BE2C (cell line): Measurements from ENCODE around the gene PIGZ.

Experiments
- DNase-seq: peaks from one replicate; pipeline ENCODE4 v3.0.0-alpha.2; 2020
- H3K27me3 ChIP-seq: fragments of 250-450 bp; sonication (Bioruptor Pico); 2 replicates; pipeline ENCODE4 v1.5.1; 2020; ENCODE audit warnings: mild to moderate bottlenecking
- H3K36me3 ChIP-seq: fragments of 250-450 bp; sonication (Bioruptor Pico); 2 replicates; pipeline ENCODE4 v1.5.1; 2020; ENCODE audit warnings: mild to moderate bottlenecking
- H3K4me1 ChIP-seq: fragments of 250-450 bp; sonication (Bioruptor Pico); 2 replicates; pipeline ENCODE4 v1.5.1; 2020
- H3K4me3 ChIP-seq: 2 replicates; pipeline ENCODE4 v1.5.1; 2011; ENCODE audit warnings: low read depth, low read length
- H3K9me3 ChIP-seq: fragments of 250-450 bp; sonication (Bioruptor Pico); 2 replicates; pipeline ENCODE4 v1.5.1; 2020
- TF ChIP-seq, protein P1 (sequence below): IDR thresholded peaks from 2 replicates; pipeline ENCODE4 v1.5.1; 2012; ENCODE audit warnings: mild to moderate bottlenecking, low read depth, low read length

PIGZ gene

DNA sequence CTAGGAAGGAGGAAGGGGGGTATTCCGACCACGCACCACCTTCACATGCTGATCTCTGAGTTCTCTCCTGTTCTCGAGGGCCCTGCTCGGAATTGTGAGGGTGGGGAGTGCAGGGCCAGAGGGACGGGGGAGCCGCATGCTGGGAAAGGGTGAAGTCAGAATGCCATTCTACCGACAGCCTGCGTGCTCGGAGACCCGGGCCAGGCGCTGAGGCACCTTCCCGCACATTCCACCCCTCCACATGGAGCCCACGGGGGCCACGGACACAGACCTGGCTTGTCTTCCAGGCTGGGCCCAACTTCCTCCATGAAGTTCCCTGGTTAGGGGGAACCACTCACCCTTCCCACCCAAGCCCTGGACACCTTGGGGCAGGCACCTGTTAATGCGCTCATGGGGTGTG lies 28.7 kb upstream of the PIGZ start:
- Histone ChIP-seq H3K4me1 (no peaks in the 10 kb centered on the region), H3K27me3 (no peaks in the 10 kb centered on the region), H3K36me3 (no peaks in the 10 kb centered on the region), H3K4me3 (no peak overlapping the region), H3K9me3 (no peaks in the 10 kb centered on the region)
- TF ChIP-seq, protein P1, sequence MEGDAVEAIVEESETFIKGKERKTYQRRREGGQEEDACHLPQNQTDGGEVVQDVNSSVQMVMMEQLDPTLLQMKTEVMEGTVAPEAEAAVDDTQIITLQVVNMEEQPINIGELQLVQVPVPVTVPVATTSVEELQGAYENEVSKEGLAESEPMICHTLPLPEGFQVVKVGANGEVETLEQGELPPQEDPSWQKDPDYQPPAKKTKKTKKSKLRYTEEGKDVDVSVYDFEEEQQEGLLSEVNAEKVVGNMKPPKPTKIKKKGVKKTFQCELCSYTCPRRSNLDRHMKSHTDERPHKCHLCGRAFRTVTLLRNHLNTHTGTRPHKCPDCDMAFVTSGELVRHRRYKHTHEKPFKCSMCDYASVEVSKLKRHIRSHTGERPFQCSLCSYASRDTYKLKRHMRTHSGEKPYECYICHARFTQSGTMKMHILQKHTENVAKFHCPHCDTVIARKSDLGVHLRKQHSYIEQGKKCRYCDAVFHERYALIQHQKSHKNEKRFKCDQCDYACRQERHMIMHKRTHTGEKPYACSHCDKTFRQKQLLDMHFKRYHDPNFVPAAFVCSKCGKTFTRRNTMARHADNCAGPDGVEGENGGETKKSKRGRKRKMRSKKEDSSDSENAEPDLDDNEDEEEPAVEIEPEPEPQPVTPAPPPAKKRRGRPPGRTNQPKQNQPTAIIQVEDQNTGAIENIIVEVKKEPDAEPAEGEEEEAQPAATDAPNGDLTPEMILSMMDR: no peak
- DNase-seq: no peak

DNA sequence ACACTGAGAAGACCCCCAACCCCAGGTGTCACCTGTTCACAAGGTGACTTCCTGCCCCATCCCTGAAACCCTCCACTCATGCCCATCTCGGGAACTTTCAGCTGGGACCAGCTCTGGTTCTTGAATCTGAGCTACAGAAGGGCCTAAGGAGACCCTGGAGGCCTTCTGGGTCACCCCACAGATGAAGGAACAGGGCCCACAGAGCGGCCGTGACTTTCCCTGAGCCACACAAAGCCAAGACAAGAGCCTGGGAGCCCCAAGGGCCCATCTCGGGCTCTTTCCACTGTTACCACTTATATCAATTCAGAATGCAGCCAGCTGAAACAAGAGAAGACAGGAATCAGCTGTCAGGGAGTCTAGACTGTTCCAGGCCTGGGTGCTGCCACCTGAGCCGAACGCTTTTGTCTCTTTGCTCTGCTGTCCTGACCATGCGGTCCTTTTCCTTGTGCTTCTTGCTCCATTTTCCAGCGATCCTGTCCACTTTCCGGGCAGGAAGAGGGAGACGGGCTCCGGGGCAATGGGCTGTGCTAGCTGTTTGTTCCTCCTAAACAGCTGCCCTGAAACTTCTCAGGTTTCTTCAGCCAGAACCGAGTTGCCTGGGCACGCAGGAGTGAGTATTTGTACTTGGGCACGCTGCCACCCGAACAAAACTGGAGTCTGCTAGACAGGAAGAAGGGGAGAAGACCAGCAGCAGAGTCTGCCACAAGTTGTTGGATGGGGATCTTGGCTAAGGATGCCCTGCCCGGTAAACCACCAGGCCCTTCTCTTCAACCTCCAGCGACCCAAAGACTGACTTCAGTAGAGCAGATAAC lies 28.0 kb upstream of the PIGZ start:
- H3K4me3 ChIP-seq: no peak overlapping the region
- H3K9me3 ChIP-seq: no peaks in the 10 kb centered on the region
- H3K4me1 ChIP-seq: no peaks in the 10 kb centered on the region
- no peak for DNase-seq
- no peaks in the 10 kb centered on the region for H3K36me3 ChIP-seq
- no peaks in the 10 kb centered on the region for H3K27me3 ChIP-seq
- TF ChIP-seq, protein P1: no peak

DNA sequence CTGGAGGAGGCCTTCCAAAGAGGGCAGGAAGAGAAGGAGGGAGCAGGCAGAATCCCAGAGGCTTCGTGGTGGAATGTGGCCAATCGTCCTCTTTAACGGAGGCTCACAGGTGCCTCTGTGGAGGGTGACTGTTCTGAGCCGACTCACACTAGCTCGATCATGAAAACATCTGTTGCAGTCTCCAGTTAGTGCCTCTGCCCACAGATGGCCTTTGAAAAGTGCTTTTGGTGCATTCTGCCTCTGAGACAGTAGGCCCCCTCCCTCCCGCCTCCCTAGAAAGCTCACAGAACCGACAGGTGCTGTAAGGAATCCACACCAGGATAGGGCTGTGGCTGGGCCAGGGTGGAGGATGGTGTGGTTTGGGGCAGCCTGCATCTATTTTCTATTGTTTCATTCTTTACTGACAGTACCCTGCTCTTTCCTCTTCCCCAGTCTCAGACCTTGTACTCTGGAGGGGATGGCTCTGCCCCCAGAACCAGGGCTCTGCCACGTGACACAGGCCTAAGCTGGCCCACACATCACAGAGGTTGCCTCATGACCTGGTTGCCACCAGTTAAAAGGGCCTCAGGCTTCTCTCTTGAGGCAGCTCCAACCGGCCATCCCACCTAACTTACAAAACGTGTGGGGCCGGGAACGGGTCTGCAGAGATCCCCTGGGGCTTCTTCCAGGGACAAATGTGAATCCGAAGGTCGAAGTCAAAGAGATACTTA lies 27.2 kb upstream of the PIGZ start:
- no peaks in the 10 kb centered on the region for H3K4me1 ChIP-seq
- DNase-seq: no peak
- no peaks in the 10 kb centered on the region for H3K36me3 ChIP-seq

DNA sequence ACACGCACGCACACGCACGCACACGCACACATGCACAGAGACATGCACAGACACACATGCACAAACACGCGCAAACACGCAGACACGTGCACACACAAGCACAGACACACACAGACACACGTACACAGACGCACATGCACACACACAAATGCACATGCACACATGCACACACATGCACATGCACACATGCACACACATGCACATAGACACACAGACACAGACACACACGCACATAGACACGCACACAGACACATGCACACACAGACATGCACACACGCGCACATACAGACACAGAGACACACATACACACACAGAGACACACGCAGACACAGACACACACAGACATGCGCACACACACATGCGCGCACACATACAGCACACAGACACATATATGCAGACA lies 26.4 kb upstream of the PIGZ start:
- DNase-seq: no peak
- Histone ChIP-seq H3K27me3 (no peaks in the 10 kb centered on the region), H3K4me1 (no peaks in the 10 kb centered on the region), H3K4me3 (no peak overlapping the region), H3K9me3 (no peaks in the 10 kb centered on the region), H3K36me3 (no peaks in the 10 kb centered on the region)
- TF ChIP-seq, protein P1: no peak

More for the DNA sequence above, 27.2 kb upstream of the PIGZ start:
- H3K27me3 ChIP-seq: no peaks in the 10 kb centered on the region
- TF ChIP-seq, protein P1: no peak
- no peak overlapping the region for H3K4me3 ChIP-seq
- H3K9me3 ChIP-seq: no peaks in the 10 kb centered on the region

DNA sequence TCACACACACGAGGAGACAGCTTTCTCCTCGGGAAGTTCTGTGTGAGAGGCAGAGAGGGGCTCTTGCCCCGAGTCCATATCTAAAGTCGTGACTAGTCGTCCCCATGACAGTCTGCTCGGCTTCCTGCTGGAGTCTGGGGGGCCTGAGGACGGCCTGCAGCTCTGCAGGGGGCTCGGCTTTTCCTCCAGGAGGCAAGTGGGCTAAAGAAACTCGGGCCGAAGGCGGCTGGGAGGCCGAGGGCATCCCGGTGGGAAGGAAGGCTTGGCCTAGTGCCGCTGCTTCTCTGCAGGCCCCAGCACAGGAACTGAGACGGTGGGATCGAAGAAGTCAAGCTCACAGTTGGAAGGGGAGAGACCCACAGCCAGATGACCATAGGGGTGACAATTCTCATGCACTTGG lies 25.4 kb upstream of the PIGZ start:
- Histone ChIP-seq H3K36me3 (no peaks in the 10 kb centered on the region), H3K4me3 (no peak overlapping the region), H3K27me3 (no peaks in the 10 kb centered on the region), H3K9me3 (no peaks in the 10 kb centered on the region), H3K4me1 (no peaks in the 10 kb centered on the region)
- TF ChIP-seq, protein P1: no peak
- no peak for DNase-seq

DNA sequence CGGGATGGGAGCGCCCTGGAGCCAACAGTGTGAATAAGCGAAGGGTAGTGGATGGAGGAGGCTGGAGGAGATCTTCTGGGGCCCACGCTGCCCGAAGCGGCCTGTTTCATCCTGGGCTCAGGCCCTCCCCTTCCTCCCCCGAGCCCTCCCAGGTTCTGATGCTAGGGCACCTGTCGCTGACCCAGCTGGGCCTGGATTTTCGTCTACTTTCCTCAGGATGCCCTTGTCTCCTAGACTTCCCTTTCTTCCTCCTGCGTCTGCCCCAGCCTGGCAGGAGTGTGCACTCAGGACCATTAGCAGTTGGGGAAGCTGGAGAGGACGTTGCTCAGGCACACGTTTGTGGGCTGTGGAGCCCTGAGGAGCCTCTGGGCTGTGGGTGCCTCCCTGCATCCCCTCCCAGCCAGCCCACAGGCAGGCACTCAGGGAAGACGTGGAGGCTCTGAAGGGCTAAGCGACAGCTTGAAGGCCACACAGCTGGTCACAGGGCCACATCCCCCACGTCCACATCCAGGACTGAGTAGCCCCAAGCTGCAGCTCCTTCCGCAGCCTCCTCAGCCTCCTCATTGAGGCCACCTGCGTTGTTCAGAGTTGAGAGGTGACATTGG lies 23.9 kb upstream of the PIGZ start:
- H3K27me3 ChIP-seq: no peaks in the 10 kb centered on the region
- TF ChIP-seq, protein P1: no peak
- no peak for DNase-seq
- no peak overlapping the region for H3K4me3 ChIP-seq
- H3K36me3 ChIP-seq: no peaks in the 10 kb centered on the region
- no peaks in the 10 kb centered on the region for H3K4me1 ChIP-seq
- no peaks in the 10 kb centered on the region for H3K9me3 ChIP-seq
